HG02973 (cell line): ENCODE measurements around the gene RBFOX2.

Source experiments
- ATAC-seq: cut with Tn5 transposase; IDR thresholded peaks from one replicate; pipeline ENCODE4 v1.9.1; 2021; ENCODE audit warnings: moderate library complexity; ENCODE audit not compliant: unreplicated experiment

RBFOX2 gene

GRCh38 chr22:35873426-35873825 is 155.2 kb downstream of the RBFOX2 start:
- no peak for ATAC-seq

- no peak for ATAC-seq
These were observed 156.2 kb downstream of the RBFOX2 start for GRCh38 chr22:35872451-35872850.

- ATAC-seq = no peak
These were observed 157.9 kb downstream of the RBFOX2 start for GRCh38 chr22:35870517-35871293.

GRCh38 chr22:35868938-35869337 is 159.7 kb downstream of the RBFOX2 start:
- ATAC-seq = no peak

- ATAC-seq = no peak
These were observed 162.0 kb downstream of the RBFOX2 start for GRCh38 chr22:35866651-35867050.

GRCh38 chr22:35864545-35865165 is 164.0 kb downstream of the RBFOX2 start:
- no peak for ATAC-seq

- no peak for ATAC-seq
These were observed 165.2 kb downstream of the RBFOX2 start for GRCh38 chr22:35863432-35863831.

- no peak for ATAC-seq
These were observed 165.9 kb downstream of the RBFOX2 start for GRCh38 chr22:35862697-35863096.

GRCh38 chr22:35861451-35861850 is 167.2 kb downstream of the RBFOX2 start:
- ATAC-seq = no peak

GRCh38 chr22:35860837-35861236 is 167.8 kb downstream of the RBFOX2 start:
- no peak for ATAC-seq

GRCh38 chr22:35860087-35860733 is 168.4 kb downstream of the RBFOX2 start:
- ATAC-seq = no peak

- ATAC-seq = no peak
These were observed 174.3 kb downstream of the RBFOX2 start for GRCh38 chr22:35854334-35854733.

GRCh38 chr22:35852076-35852475 is 176.5 kb downstream of the RBFOX2 start:
- ATAC-seq = no peak

- ATAC-seq = no peak
These were observed 177.8 kb downstream of the RBFOX2 start for GRCh38 chr22:35850831-35851230.

GRCh38 chr22:35846804-35847203 is 181.8 kb downstream of the RBFOX2 start:
- no peak for ATAC-seq

- ATAC-seq = no peak
These were observed 183.7 kb downstream of the RBFOX2 start for GRCh38 chr22:35844886-35845285.

- no peak for ATAC-seq
These were observed 185.7 kb downstream of the RBFOX2 start for GRCh38 chr22:35842954-35843353.

GRCh38 chr22:35842519-35842913 is 186.1 kb downstream of the RBFOX2 start:
- no peak for ATAC-seq

- ATAC-seq = no peak
These were observed 186.6 kb downstream of the RBFOX2 start for GRCh38 chr22:35841907-35842518.

- no peak for ATAC-seq
These were observed 188.3 kb downstream of the RBFOX2 start for GRCh38 chr22:35840302-35840739.

- no peak for ATAC-seq
These were observed 188.8 kb downstream of the RBFOX2 start for GRCh38 chr22:35839841-35840301.
